ENCODE results near the gene UCHL3. TPM values are rescaled to one million over a fixed set of nuclear protein-coding genes. Genes with fewer than 3 reads are reported as not detected.
"Not testable (repeated sequence)": the region's sequence is repeated elsewhere in the genome, so short reads cannot be mapped to it uniquely, and the experiment has no call there.

The UCHL3 gene
- total RNA-seq, 5 donors from 2014 or later (not counting 1 experiment from before 2014, with no cell fraction given) = 13.9 to 26.5 (median 16.0) TPM

DNA sequence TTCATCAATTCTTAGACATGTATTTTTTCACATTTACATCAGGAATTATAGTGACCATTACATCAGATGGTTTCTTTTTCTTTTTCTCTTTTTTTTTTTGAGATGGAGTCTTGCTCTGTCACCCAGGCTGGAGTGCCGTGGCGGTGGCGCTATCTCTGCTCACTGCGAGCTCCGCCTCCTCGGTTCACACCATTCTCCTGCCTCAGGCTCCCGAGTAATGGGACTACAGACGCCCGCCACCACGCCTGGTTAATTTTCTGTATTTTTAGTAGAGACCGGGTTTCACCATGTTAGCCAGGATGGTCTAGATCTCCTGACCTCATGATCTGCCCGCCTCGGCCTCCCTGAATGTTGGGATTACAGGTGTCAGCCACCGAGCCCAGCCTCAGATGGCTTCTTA is 4.2 kb upstream of the UCHL3 start:
- H3K9me3 Mint-ChIP-seq; H3K36me3 Mint-ChIP-seq; H3K36me3 ChIP-seq (ENCODE audit: control insufficient read depth in 2 of 2, extremely low read depth in 1 of 2, insufficient read depth in 1 of 2, low read length in 1 of 2); ATAC-seq (replicated peaks in 1 of 4); H3K27ac Mint-ChIP-seq; H3K9me3 ChIP-seq; DNase-seq; H3K27me3 Mint-ChIP-seq; H3K4me3 Mint-ChIP-seq; POLR2A ChIA-PET; H3K4me3 ChIP-seq (ENCODE audit: control insufficient read depth in 1 of 2, extremely low read depth in 1 of 2, low read length in 1 of 2); H3K27me3 ChIP-seq (replicated peaks in 1 of 2; ENCODE audit: control insufficient read depth in 2 of 2, extremely low read depth in 1 of 2, insufficient read depth in 2 of 2, low read length in 1 of 2); H3K27ac ChIP-seq (ENCODE audit: low read length): not testable (repeated sequence)
- peaks cover 12 to 13% (median 12%) of the 10 kb centered on the region in 3 donors for H3K4me1 Mint-ChIP-seq
- WGBS (ENCODE audit: insufficient coverage) = 97% methylated on average over 11 of the region's 14 CpGs
- H3K4me1 ChIP-seq (ENCODE audit: control insufficient read depth in 1 of 2, extremely low read depth in 1 of 2, insufficient read depth in 2 of 2, low read length in 2 of 2) = peaks cover 0 to 12% of the 10 kb centered on the region in 2 experiments
- CTCF ChIA-PET = interaction anchor here (0.6 kb wide), 3 partner anchors 7 to 337 kb away, joined by 3 to 6 read pairs (median 3); no protein-coding TSS in a partner anchor

DNA sequence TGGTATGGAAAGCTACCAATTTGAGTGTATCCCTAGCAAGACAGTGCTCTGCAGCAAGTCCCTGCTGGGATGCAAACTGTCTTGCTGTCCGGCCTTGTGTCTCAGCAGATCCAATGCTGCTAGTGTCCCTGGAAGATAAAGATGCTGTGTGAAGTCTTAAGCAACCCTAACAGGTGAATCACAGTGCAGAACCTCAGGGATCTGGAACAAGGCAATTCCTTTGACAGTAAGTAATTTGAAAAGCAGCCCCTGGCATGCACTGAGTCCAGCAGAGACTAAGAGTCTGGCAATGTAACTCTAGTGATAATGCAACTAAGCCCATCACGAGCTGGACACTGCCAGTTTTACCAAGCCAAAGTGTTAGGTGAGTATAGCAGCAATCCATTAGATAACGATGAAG is 1.7 kb upstream of the UCHL3 start:
- H3K9me3 ChIP-seq = no peaks in the 10 kb centered on the region
- Mint-ChIP-seq H3K27ac (no peak overlapping the region), H3K9me3 (no peaks in the 10 kb centered on the region), H3K27me3 (no peaks in the 10 kb centered on the region), H3K4me1 (peaks cover 28 to 31% (median 29%) of the 10 kb centered on the region in 3 donors), H3K4me3 (no peak overlapping the region), H3K36me3 (no peaks in the 10 kb centered on the region)
- no peaks in the 10 kb centered on the region for H3K27me3 ChIP-seq (replicated peaks in 1 of 2; ENCODE audit: control insufficient read depth in 2 of 2, extremely low read depth in 1 of 2, insufficient read depth in 2 of 2, low read length in 1 of 2)
- ChIA-PET POLR2A (no interaction called here), CTCF (interaction anchor here (0.6 to 0.7 kb wide), 2 partner anchors 10 kb away, joined by 3 read pairs; partner anchors contain the start of gene COMMD6 (in 2 of the 2))
- H3K27ac ChIP-seq (ENCODE audit: low read length) = no peak overlapping the region
- no peaks in the 10 kb centered on the region for H3K36me3 ChIP-seq (ENCODE audit: control insufficient read depth in 2 of 2, extremely low read depth in 1 of 2, insufficient read depth in 1 of 2, low read length in 1 of 2)
- ATAC-seq (replicated peaks in 1 of 4) (no peak), DNase-seq (no peak)
- no peak overlapping the region for H3K4me3 ChIP-seq (ENCODE audit: control insufficient read depth in 1 of 2, extremely low read depth in 1 of 2, low read length in 1 of 2)
- peaks cover 14 to 18% of the 10 kb centered on the region in 2 experiments for H3K4me1 ChIP-seq (ENCODE audit: control insufficient read depth in 1 of 2, extremely low read depth in 1 of 2, insufficient read depth in 2 of 2, low read length in 2 of 2)
- WGBS (ENCODE audit: insufficient coverage) = 100% methylated on average over 2 of the region's 3 CpGs

DNA sequence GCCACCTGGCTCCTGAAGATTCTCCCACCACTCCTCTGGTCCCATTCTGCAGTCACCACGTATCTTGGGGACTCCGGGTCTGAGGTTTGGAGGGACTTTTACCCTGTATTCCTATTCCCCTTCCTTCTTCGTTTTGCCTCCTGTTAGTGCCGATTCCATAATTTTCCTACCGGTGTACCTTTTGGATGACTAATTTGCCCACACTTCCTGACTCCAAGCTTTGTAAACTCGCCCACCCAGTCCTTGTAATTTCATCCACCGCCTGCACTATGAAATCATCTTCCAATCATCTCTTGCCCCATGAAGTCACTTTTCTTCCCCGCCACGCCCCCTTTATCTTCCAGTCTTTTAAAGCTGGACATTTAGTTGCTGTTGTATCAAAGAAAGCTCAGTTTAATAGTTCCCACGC is 572 bp downstream of the UCHL3 start:
- ChIA-PET CTCF (interaction anchor here (0.5 to 2.1 kb wide), 8 partner anchors 11 to 1946 kb away, joined by 3 to 11 read pairs (median 3); partner anchors contain the start of gene COMMD6 (in 2 of the 2)), POLR2A (interaction anchor here (0.6 to 0.7 kb wide), 5 partner anchors 8 to 122 kb away, joined by 3 to 13 read pairs (median 7); no protein-coding TSS in a partner anchor)
- Mint-ChIP-seq H3K27me3 (no peaks in the 10 kb centered on the region), H3K9me3 (no peaks in the 10 kb centered on the region), H3K27ac (peak overlapping the region; percentile 97 to 98), H3K4me1 (peaks cover 49 to 53% (median 50%) of the 10 kb centered on the region in 3 donors), H3K36me3 (peaks cover 20% of the 10 kb centered on the region), H3K4me3 (peak overlapping the region; percentile 87 to 93 (median 91))
- Histone ChIP-seq H3K4me1 (ENCODE audit: control insufficient read depth in 1 of 2, extremely low read depth in 1 of 2, insufficient read depth in 2 of 2, low read length in 2 of 2) (peaks cover 14 to 18% of the 10 kb centered on the region in 2 experiments), H3K4me3 (ENCODE audit: control insufficient read depth in 1 of 2, extremely low read depth in 1 of 2, low read length in 1 of 2) (peak overlapping the region; percentile 74 to 96), H3K27ac (ENCODE audit: low read length) (peak overlapping the region; percentile 94), H3K9me3 (no peaks in the 10 kb centered on the region), H3K36me3 (ENCODE audit: control insufficient read depth in 2 of 2, extremely low read depth in 1 of 2, insufficient read depth in 1 of 2, low read length in 1 of 2) (peaks cover 3 to 11% of the 10 kb centered on the region in 2 donors), H3K27me3 (replicated peaks in 1 of 2; ENCODE audit: control insufficient read depth in 2 of 2, extremely low read depth in 1 of 2, insufficient read depth in 2 of 2, low read length in 1 of 2) (no peaks in the 10 kb centered on the region)
- ATAC-seq (replicated peaks in 1 of 4) = no peak
- DNase-seq = peak in 1 of 35 experiments; percentile 19
- 3% methylated on average over 3 of the region's 10 CpGs for WGBS (ENCODE audit: insufficient coverage)

DNA sequence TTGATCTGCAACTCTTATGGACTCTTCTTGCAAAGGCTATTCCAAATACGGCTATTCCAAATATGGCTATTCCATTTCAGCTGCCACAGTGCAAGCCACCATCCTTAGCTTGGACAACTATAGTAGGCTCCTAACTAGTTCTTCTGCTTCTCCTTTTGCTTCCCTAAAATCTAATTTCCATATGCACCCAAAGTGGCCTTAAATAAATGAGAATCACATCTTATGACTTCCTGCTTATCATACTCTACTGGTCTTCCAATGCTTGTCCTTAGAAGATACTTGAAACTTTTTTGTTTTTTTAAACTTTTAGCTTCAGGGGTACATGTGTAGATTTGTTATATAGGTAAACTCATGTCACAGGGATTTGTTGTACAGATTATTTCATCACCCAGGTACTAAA is 4.9 kb downstream of the UCHL3 start:
- H3K27ac ChIP-seq (ENCODE audit: low read length) = no peak overlapping the region
- POLR2A ChIA-PET = no interaction called here
- H3K27ac Mint-ChIP-seq = no peak overlapping the region
- ATAC-seq (replicated peaks in 1 of 4) (no peak), DNase-seq (no peak)
- no peaks in the 10 kb centered on the region for H3K27me3 Mint-ChIP-seq
- H3K27me3 ChIP-seq (replicated peaks in 1 of 2; ENCODE audit: control insufficient read depth in 2 of 2, extremely low read depth in 1 of 2, insufficient read depth in 2 of 2, low read length in 1 of 2) = no peaks in the 10 kb centered on the region
- H3K4me1 Mint-ChIP-seq = peaks cover 68 to 71% (median 70%) of the 10 kb centered on the region in 3 donors
- no peak overlapping the region for H3K4me3 ChIP-seq (ENCODE audit: control insufficient read depth in 1 of 2, extremely low read depth in 1 of 2, low read length in 1 of 2)
- WGBS (ENCODE audit: insufficient coverage) = 100% methylated on average over 1 of the region's 1 CpG
- peaks cover 12 to 19% of the 10 kb centered on the region in 2 experiments for H3K4me1 ChIP-seq (ENCODE audit: control insufficient read depth in 1 of 2, extremely low read depth in 1 of 2, insufficient read depth in 2 of 2, low read length in 2 of 2)
- no peaks in the 10 kb centered on the region for H3K9me3 ChIP-seq
- H3K9me3 Mint-ChIP-seq = no peaks in the 10 kb centered on the region
- H3K4me3 Mint-ChIP-seq = no peak overlapping the region
- CTCF ChIA-PET = no interaction called here
- H3K36me3 Mint-ChIP-seq = peaks cover 22% of the 10 kb centered on the region
- H3K36me3 ChIP-seq (ENCODE audit: control insufficient read depth in 2 of 2, extremely low read depth in 1 of 2, insufficient read depth in 1 of 2, low read length in 1 of 2) = peaks cover 3 to 14% of the 10 kb centered on the region in 2 donors

DNA sequence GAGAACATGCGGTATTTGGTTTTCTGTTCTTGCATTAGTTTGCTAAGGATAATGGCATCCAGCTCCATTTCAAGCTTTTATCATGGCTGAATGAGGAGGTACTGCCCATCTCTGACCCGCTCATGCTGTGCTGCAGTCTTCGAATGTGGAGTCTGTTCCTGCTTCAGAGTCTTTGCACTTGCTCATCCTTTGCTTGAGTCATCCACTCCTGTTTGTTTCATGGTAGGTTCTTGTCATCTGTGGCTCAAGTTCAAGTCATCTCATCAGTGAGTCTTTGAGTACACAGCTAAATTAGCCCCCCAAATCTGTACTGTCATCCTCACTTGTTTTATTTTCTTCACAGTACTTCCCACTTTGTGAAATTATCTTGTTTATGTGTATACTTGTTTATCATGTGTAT is 5.4 kb downstream of the UCHL3 start:
- Mint-ChIP-seq H3K4me1 (peaks cover 69 to 73% (median 73%) of the 10 kb centered on the region in 3 donors), H3K27me3 (no peaks in the 10 kb centered on the region), H3K36me3 (peaks cover 22% of the 10 kb centered on the region), H3K9me3 (no peaks in the 10 kb centered on the region), H3K4me3 (no peak overlapping the region), H3K27ac (no peak overlapping the region)
- no peaks in the 10 kb centered on the region for H3K9me3 ChIP-seq
- DNase-seq = no peak
- no peaks in the 10 kb centered on the region for H3K27me3 ChIP-seq (replicated peaks in 1 of 2; ENCODE audit: control insufficient read depth in 2 of 2, extremely low read depth in 1 of 2, insufficient read depth in 2 of 2, low read length in 1 of 2)
- CTCF ChIA-PET = no interaction called here
- peaks cover 10 to 20% of the 10 kb centered on the region in 2 experiments for H3K4me1 ChIP-seq (ENCODE audit: control insufficient read depth in 1 of 2, extremely low read depth in 1 of 2, insufficient read depth in 2 of 2, low read length in 2 of 2)
- POLR2A ChIA-PET = no interaction called here
- no peak overlapping the region for H3K4me3 ChIP-seq (ENCODE audit: control insufficient read depth in 1 of 2, extremely low read depth in 1 of 2, low read length in 1 of 2)
- WGBS (ENCODE audit: insufficient coverage) = 96% methylated on average over 3 of the region's 3 CpGs
- H3K36me3 ChIP-seq (ENCODE audit: control insufficient read depth in 2 of 2, extremely low read depth in 1 of 2, insufficient read depth in 1 of 2, low read length in 1 of 2) = peaks cover 3 to 14% of the 10 kb centered on the region in 2 donors
- no peak overlapping the region for H3K27ac ChIP-seq (ENCODE audit: low read length)
- no peak for ATAC-seq (replicated peaks in 1 of 4)

DNA sequence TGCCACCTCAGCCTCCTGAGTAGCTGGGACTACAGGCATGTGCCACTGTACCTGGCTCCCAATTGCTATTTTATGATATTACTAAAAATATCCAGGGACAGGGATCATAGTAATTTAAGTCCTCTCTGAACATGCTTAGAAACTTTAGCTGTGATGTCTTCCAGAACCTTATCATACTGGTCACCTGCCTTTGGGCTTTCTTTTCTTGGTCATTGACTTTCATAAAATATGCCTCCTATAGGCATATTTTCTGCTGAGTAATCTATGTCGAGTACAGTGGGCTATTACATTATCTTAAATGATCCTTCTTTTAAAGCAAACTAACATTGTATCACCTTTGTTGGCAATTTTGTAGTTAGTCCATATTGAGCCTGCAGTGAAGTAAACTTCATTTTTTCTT is 6.2 kb downstream of the UCHL3 start:
- Mint-ChIP-seq H3K27me3 (no peaks in the 10 kb centered on the region), H3K27ac (no peak overlapping the region), H3K4me1 (peaks cover 64 to 68% (median 65%) of the 10 kb centered on the region in 3 donors), H3K9me3 (no peaks in the 10 kb centered on the region), H3K4me3 (no peak overlapping the region), H3K36me3 (peaks cover 27% of the 10 kb centered on the region)
- no peak overlapping the region for H3K27ac ChIP-seq (ENCODE audit: low read length)
- ChIA-PET POLR2A (interaction anchor here in 1 of 2 donors (0.6 kb wide), 1 partner anchor 949 kb away, joined by 8 read pairs; no protein-coding TSS in a partner anchor), CTCF (no interaction called here)
- no CpG with 5 or more reads among the region's 1 CpG for whole genome bisulfite sequencing (ENCODE audit: insufficient coverage)
- H3K9me3 ChIP-seq = no peaks in the 10 kb centered on the region
- peaks cover 4 to 16% of the 10 kb centered on the region in 2 experiments for H3K4me1 ChIP-seq (ENCODE audit: control insufficient read depth in 1 of 2, extremely low read depth in 1 of 2, insufficient read depth in 2 of 2, low read length in 2 of 2)
- no peak overlapping the region for H3K4me3 ChIP-seq (ENCODE audit: control insufficient read depth in 1 of 2, extremely low read depth in 1 of 2, low read length in 1 of 2)
- no peak for DNase-seq
- no peak for ATAC-seq (replicated peaks in 1 of 4)
- H3K27me3 ChIP-seq (replicated peaks in 1 of 2; ENCODE audit: control insufficient read depth in 2 of 2, extremely low read depth in 1 of 2, insufficient read depth in 2 of 2, low read length in 1 of 2) = no peaks in the 10 kb centered on the region
- peaks cover 3 to 17% of the 10 kb centered on the region in 2 donors for H3K36me3 ChIP-seq (ENCODE audit: control insufficient read depth in 2 of 2, extremely low read depth in 1 of 2, insufficient read depth in 1 of 2, low read length in 1 of 2)

All from T-cell (primary cell).